MM.1S (cell line): ENCODE measurements around the gene TMEM131.

ENCODE experiments used
- EZH2 ChIP-seq: fragments of 300-600 bp; sonication (generic); optimal IDR thresholded peaks from 2 replicates; pipeline ENCODE3; 2017; ENCODE audit warnings: low read depth, mild to moderate bottlenecking, antibody characterized with exemption, low read length, mixed read lengths
- EZH2phosphoT487 ChIP-seq: fragments of 300-600 bp; sonication (generic); IDR thresholded peaks from 2 replicates; pipeline ENCODE4 v1.6.1; 2018; ENCODE audit warnings: antibody characterized with exemption, low read length
- TF ChIP-seq, protein P1 (sequence below): fragments of 300-600 bp; sonication (generic); IDR thresholded peaks from 2 replicates; pipeline ENCODE4 v1.5.1; 2016; ENCODE audit warnings: antibody characterized with exemption, low read length, mixed read lengths

DNA sequence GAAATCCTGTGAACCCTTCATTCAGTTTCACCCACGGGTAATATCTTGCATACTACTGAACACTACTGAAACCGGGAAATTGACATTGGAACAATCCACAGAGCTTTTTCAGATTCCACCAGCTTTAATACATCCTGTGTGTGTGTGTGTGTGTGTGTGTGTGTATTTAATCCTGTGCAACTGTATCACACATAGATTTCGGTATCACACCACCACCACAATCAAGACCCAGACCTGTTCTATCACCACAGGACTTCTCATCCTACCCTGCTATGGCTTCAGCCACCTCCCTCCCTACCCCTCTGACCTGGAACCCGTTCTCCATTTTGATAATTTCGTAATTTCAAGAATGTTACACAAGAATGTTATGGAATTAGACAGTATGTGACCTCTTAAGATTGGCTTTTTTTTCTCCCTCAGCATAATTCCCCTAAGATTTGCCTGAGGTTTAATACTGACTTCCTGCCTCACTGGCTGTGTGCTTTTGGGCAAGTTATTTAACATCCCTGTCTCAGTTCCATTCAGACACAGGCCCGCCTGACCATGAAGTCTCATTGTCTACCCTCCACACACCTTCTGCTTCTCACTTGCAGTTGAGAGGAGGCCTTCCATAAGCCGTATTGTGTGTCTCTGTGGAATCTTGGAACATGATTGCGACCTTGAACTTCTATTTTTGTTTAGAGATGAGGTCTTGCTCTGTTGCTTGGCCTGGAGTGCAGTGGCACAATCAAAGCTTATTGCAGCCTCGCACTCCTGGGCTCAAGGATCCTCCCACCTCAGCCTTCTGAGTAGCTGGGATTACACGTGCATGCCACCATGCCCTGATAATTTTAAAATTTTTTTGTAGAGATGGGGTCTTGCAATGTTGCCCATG, 14.4 kb upstream of the TMEM131 start:
- TF ChIP-seq EZH2 (no peak), EZH2phosphoT487 (no peak)
- TF ChIP-seq, protein P1, sequence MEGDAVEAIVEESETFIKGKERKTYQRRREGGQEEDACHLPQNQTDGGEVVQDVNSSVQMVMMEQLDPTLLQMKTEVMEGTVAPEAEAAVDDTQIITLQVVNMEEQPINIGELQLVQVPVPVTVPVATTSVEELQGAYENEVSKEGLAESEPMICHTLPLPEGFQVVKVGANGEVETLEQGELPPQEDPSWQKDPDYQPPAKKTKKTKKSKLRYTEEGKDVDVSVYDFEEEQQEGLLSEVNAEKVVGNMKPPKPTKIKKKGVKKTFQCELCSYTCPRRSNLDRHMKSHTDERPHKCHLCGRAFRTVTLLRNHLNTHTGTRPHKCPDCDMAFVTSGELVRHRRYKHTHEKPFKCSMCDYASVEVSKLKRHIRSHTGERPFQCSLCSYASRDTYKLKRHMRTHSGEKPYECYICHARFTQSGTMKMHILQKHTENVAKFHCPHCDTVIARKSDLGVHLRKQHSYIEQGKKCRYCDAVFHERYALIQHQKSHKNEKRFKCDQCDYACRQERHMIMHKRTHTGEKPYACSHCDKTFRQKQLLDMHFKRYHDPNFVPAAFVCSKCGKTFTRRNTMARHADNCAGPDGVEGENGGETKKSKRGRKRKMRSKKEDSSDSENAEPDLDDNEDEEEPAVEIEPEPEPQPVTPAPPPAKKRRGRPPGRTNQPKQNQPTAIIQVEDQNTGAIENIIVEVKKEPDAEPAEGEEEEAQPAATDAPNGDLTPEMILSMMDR, result no peak
